HepG2 (cell line): ENCODE measurements around the gene DDX54. TPM values are rescaled to one million over a fixed set of nuclear protein-coding genes. Genes with fewer than 3 reads are reported as not detected.

Experiments
- ATAC-seq: fragments of 200-7000 bp; cut with Tn5 transposase; 3 replicates; pipeline ENCODE4 v1.9.1; 2020; ENCODE audit warnings: mild to moderate bottlenecking, moderate library complexity
- BruUV-seq: library from RNA; stranded (reverse); fragments of 400-500 nt; replicated peaks from 2 replicates; lab custom pipeline; 2021; lab: Mats Ljungman, UMichigan
- CTCF ChIA-PET: fragments of 300-600 bp; formaldehyde crosslinking; extraction: SDS; loops from one replicate; lab custom pipeline; 2021; ENCODE audit warnings: low total read pairs, inconsistent platforms, low intra/inter-chr PET ratio; lab: Yijun Ruan, JAX
- POLR2A ChIA-PET: fragments of 350-600 bp; sonication (Branson Sonifier 250); formaldehyde crosslinking; loops from one replicate; lab custom pipeline; 2020; ENCODE audit warnings: antibody characterized with exemption, inconsistent platforms; lab: Yijun Ruan, JAX
- DNase-seq: peaks from one replicate; pipeline ENCODE4 v3.0.0-alpha.2; 2015; ENCODE audit warnings: low spot score
- FAIRE-seq: peaks from 3 replicates; lab custom pipeline; 2011; peaks lifted over from hg19 to GRCh38; lab: Jason Lieb, UNC
- H2AFZ ChIP-seq: one replicate; pipeline ENCODE4 v1.6.1; 2011; ENCODE audit warnings: low read length, inconsistent platforms
- H3K27ac ChIP-seq: fragments of 300-600 bp; 3 replicates; pipeline ENCODE4 v1.8.0; 2011; ENCODE audit warnings: mixed run types, mild to moderate bottlenecking, mixed read lengths, low read length, inconsistent platforms; ENCODE audit not compliant: insufficient read depth; ENCODE audit errors: extremely low read length
- H3K27me3 ChIP-seq, 2 experiments: fragments of 200-600 bp in 1 of 2; 2 replicates in 1 of 2; 3 replicates in 1 of 2; pipeline versions ENCODE4 v1.6.0 to v1.8.0; 2011; ENCODE audit warnings: low read length in 2 of 2, mild to moderate bottlenecking in 2 of 2, moderate library complexity in 2 of 2, inconsistent platforms in 1 of 2; ENCODE audit not compliant: insufficient read depth in 2 of 2, control insufficient read depth in 1 of 2
- H3K36me3 ChIP-seq, 2 experiments: fragments of 200-600 bp in 1 of 2; replicated peaks in 1 of 2; 2 replicates in 1 of 2; 3 replicates in 1 of 2; pipeline versions ENCODE4 v1.5.1 to v1.8.0; 2011; ENCODE audit warnings: low read length in 2 of 2, inconsistent platforms in 1 of 2; ENCODE audit not compliant: insufficient read depth in 2 of 2, control insufficient read depth in 1 of 2
- H3K4me1 ChIP-seq: 2 replicates; pipeline ENCODE4 v1.5.1; 2012; ENCODE audit warnings: low read length, inconsistent platforms; ENCODE audit not compliant: insufficient read depth
- H3K4me2 ChIP-seq: 2 replicates; pipeline ENCODE4 v1.6.0; 2011; ENCODE audit warnings: low read depth, low read length, inconsistent platforms
- H3K4me3 ChIP-seq, 3 experiments: fragments of 200-600 bp in 1 of 3; sonication (generic), shearing (Covaris generic) in 1 of 3; replicated peaks in 1 of 3; 2 replicates each; pipeline ENCODE4 v1.5.1; 2011 to 2016; ENCODE audit warnings: low read length in 3 of 3, inconsistent platforms in 2 of 3, low read depth in 2 of 3, mild to moderate bottlenecking in 2 of 3, control low read depth in 1 of 3, mixed read lengths in 1 of 3; ENCODE audit not compliant: insufficient read depth in 1 of 3
- H3K79me2 ChIP-seq: one replicate; pipeline ENCODE4 v1.6.1; 2011; ENCODE audit warnings: low read length, inconsistent platforms; ENCODE audit not compliant: insufficient read depth
- H3K9ac ChIP-seq: 2 replicates; pipeline ENCODE4 v1.6.0; 2011; ENCODE audit warnings: mild to moderate bottlenecking, low read depth, low read length, inconsistent platforms; ENCODE audit not compliant: insufficient read depth
- H3K9me3 ChIP-seq: 2 replicates; pipeline ENCODE4 v1.5.1; 2012; ENCODE audit warnings: mild to moderate bottlenecking, low read length
- H4K20me1 ChIP-seq: 2 replicates; pipeline ENCODE4 v1.6.0; 2011; ENCODE audit warnings: inconsistent platforms, mild to moderate bottlenecking, low read length, moderate library complexity; ENCODE audit not compliant: insufficient read depth
- WGBS: methylation state at CpG from one replicate; pipeline ENCODE4 v1.1.6; 2017; ENCODE audit warnings: low lambda C conversion rate; 5-methylcytosine and 5-hydroxymethylcytosine counted together
- in situ Hi-C: cut with HindIII; loops from 2 replicates; pipeline ENCODE4 v1.10.0; 2017; ENCODE audit warnings: low pct_unique_long_range_greater_than_20kb; ENCODE audit not compliant: extremely low pct_ligation_motif_present
- intact Hi-C: fragments of 100-400 bp; cut with micrococcal nuclease; formaldehyde crosslinking; loops from one replicate; pipeline ENCODE4 v1.10.0; 2022; ENCODE audit not compliant: unreplicated experiment
- polyA plus RNA-seq, 8 experiments: library from polyadenylated mRNA; depleted of rRNA in 3 of 8; stranded (reverse) in 7 of 8; unstranded in 1 of 8; fragments of >200 nt; fragmentation: Illumina TruSeq in 4 of 8; extraction: Trizol in 4 of 8; gene quantifications; 2 replicates each; pipeline versions ENCODE4 v1.2.1 to v1.2.3, GENCODE V29; 2011 to 2016; ENCODE audit warnings: low read depth in 4 of 8, missing spikeins in 1 of 8, mixed read lengths in 1 of 8; ENCODE audit not compliant: insufficient read depth in 1 of 8
- total RNA-seq, 5 experiments: library from RNA; depleted of rRNA; stranded (reverse); fragments of >200 nt; fragmentation: Illumina TruSeq; extraction: Trizol; gene quantifications; 2 replicates each; pipeline ENCODE4 v1.2.3, GENCODE V29; 2016; ENCODE audit warnings: low read depth in 1 of 5
- TF ChIP-seq, protein P1 (sequence below): sonication (generic); formaldehyde crosslinking; IDR thresholded peaks from 2 replicates; pipeline ENCODE4 v1.5.1; 2020; ENCODE audit warnings: missing genetic modification reagents, mild to moderate bottlenecking, borderline replicate concordance
- TF ChIP-seq, protein P2 (sequence below): sonication (generic); formaldehyde crosslinking; IDR thresholded peaks from 2 replicates; pipeline ENCODE4 v1.5.0; 2020; ENCODE audit warnings: mild to moderate bottlenecking, missing genetic modification reagents, moderate library complexity
- TF ChIP-seq, protein P3 (sequence below), 2 experiments: fragments of 450-650 bp in 1 of 2; sonication (generic) in 1 of 2; formaldehyde crosslinking in 1 of 2; IDR thresholded peaks; 2 replicates each; pipeline versions ENCODE4 v1.6.1 to v1.8.0; 2016 to 2022; ENCODE audit warnings: antibody characterized with exemption in 1 of 2, mild to moderate bottlenecking in 1 of 2, missing genetic modification reagents in 1 of 2
- TF ChIP-seq, protein P4 (sequence below): sonication (generic); formaldehyde crosslinking; IDR thresholded peaks from 2 replicates; pipeline ENCODE4 v1.4.0; 2020; ENCODE audit warnings: missing genetic modification reagents

DDX54 gene
- total and polyA plus RNA-seq, 2 of the 13 experiments (the other 11 are each of a cell fraction or from before 2014, with no cell fraction given): 59.7 to 61.1 TPM

DNA sequence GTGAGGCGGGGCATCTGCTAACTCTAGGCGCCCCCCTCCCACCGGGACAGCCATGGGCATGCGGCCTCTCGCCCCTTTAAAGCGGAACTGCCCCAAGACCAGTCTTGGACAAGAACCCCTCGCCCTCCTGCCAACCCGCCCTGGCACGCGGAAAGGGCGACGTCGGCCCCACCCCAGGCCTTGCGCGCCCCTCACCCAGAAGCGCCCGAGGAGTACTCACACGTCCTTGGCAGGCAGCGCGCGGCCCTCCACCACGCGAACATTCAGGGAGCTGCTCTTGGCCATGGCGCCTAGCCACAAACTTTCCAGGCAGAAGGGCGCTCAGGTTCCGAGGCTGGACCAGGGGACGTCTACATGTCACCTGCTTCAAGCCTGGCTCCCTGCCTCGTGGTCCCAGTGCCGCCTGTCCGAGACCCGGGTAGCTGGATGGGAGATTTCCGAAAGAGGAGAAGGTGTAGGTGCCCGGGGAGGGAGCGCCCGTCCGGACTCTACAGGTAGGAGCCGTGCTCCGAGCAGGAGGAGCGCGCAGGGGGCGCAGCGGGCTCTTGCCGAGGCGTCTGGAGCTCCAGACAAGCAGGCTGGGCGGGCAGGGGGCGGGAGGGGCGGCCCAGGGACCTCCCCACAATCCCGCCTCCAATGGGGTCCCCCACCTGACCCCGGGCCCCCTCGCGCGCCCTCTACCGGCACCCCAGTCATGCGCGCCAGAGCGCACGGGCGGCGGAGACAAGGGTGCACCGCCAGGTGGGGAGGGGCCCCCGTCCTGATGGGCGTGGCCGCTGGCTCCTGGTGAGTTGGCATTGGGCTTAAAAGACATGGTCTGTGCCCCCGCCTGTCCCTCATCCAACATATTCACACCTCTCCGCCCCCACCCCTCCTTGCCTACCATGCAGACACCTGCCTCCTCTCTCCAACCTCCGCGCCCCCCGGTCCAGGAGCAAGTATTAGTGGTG is 49.8 kb downstream of the DDX54 start, which contains the start of gene RASAL1:
TSS of gene RASAL1 (minus strand) at position 584 of the 950 bp plus-strand sequence. CDS start at position 285, 299 bp downstream.
- Histone ChIP-seq H3K79me2 (no peaks in the 10 kb centered on the region), H3K36me3 (no peaks in the 10 kb centered on the region), H3K4me2 (peak within 1 kb of the TSS; percentile 42; the same call in 1 of the 2 replicates), H3K27me3 (peaks cover 0 to 1% of the 10 kb centered on the region in 2 experiments; a peak in 1 of 5 replicates), H3K9ac (no peak within 1 kb of the TSS), H3K4me3 (no peak within 1 kb of the TSS; a peak in 1 of 6 replicates), H4K20me1 (no peaks in the 10 kb centered on the region), H3K9me3 (no peaks in the 10 kb centered on the region), H2AFZ (no peak within 1 kb of the TSS), H3K4me1 (no peaks in the 10 kb centered on the region), H3K27ac (no peak within 1 kb of the TSS)
- peak; percentile 25 for DNase-seq
- peak; percentile 79 for ATAC-seq
- in situ Hi-C loops (no loop called here), intact Hi-C loops (no loop called here)
- no TSS peak for BruUV-seq
- POLR2A ChIA-PET: no interaction called here
- no peak for FAIRE-seq
- WGBS: 15% methylated on average over 16 of the region's 68 CpGs
- CTCF ChIA-PET: no interaction called here
- TF ChIP-seq, protein P1, sequence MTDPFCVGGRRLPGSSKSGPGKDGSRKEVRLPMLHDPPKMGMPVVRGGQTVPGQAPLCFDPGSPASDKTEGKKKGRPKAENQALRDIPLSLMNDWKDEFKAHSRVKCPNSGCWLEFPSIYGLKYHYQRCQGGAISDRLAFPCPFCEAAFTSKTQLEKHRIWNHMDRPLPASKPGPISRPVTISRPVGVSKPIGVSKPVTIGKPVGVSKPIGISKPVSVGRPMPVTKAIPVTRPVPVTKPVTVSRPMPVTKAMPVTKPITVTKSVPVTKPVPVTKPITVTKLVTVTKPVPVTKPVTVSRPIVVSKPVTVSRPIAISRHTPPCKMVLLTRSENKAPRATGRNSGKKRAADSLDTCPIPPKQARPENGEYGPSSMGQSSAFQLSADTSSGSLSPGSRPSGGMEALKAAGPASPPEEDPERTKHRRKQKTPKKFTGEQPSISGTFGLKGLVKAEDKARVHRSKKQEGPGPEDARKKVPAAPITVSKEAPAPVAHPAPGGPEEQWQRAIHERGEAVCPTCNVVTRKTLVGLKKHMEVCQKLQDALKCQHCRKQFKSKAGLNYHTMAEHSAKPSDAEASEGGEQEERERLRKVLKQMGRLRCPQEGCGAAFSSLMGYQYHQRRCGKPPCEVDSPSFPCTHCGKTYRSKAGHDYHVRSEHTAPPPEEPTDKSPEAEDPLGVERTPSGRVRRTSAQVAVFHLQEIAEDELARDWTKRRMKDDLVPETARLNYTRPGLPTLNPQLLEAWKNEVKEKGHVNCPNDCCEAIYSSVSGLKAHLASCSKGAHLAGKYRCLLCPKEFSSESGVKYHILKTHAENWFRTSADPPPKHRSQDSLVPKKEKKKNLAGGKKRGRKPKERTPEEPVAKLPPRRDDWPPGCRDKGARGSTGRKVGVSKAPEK: no peak
- TF ChIP-seq, protein P2, sequence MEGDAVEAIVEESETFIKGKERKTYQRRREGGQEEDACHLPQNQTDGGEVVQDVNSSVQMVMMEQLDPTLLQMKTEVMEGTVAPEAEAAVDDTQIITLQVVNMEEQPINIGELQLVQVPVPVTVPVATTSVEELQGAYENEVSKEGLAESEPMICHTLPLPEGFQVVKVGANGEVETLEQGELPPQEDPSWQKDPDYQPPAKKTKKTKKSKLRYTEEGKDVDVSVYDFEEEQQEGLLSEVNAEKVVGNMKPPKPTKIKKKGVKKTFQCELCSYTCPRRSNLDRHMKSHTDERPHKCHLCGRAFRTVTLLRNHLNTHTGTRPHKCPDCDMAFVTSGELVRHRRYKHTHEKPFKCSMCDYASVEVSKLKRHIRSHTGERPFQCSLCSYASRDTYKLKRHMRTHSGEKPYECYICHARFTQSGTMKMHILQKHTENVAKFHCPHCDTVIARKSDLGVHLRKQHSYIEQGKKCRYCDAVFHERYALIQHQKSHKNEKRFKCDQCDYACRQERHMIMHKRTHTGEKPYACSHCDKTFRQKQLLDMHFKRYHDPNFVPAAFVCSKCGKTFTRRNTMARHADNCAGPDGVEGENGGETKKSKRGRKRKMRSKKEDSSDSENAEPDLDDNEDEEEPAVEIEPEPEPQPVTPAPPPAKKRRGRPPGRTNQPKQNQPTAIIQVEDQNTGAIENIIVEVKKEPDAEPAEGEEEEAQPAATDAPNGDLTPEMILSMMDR (CRISPR knock-in tag): peak; percentile 65
- TF ChIP-seq, protein P3, sequence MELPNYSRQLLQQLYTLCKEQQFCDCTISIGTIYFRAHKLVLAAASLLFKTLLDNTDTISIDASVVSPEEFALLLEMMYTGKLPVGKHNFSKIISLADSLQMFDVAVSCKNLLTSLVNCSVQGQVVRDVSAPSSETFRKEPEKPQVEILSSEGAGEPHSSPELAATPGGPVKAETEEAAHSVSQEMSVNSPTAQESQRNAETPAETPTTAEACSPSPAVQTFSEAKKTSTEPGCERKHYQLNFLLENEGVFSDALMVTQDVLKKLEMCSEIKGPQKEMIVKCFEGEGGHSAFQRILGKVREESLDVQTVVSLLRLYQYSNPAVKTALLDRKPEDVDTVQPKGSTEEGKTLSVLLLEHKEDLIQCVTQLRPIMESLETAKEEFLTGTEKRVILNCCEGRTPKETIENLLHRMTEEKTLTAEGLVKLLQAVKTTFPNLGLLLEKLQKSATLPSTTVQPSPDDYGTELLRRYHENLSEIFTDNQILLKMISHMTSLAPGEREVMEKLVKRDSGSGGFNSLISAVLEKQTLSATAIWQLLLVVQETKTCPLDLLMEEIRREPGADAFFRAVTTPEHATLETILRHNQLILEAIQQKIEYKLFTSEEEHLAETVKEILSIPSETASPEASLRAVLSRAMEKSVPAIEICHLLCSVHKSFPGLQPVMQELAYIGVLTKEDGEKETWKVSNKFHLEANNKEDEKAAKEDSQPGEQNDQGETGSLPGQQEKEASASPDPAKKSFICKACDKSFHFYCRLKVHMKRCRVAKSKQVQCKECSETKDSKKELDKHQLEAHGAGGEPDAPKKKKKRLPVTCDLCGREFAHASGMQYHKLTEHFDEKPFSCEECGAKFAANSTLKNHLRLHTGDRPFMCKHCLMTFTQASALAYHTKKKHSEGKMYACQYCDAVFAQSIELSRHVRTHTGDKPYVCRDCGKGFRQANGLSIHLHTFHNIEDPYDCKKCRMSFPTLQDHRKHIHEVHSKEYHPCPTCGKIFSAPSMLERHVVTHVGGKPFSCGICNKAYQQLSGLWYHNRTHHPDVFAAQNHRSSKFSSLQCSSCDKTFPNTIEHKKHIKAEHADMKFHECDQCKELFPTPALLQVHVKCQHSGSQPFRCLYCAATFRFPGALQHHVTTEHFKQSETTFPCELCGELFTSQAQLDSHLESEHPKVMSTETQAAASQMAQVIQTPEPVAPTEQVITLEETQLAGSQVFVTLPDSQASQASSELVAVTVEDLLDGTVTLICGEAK (IDR thresholded peaks at IDR 0.05): no peak
- TF ChIP-seq, protein P3 (CRISPR knock-in tag; IDR thresholded peaks at IDR 0.05): no peak
- TF ChIP-seq, protein P4, sequence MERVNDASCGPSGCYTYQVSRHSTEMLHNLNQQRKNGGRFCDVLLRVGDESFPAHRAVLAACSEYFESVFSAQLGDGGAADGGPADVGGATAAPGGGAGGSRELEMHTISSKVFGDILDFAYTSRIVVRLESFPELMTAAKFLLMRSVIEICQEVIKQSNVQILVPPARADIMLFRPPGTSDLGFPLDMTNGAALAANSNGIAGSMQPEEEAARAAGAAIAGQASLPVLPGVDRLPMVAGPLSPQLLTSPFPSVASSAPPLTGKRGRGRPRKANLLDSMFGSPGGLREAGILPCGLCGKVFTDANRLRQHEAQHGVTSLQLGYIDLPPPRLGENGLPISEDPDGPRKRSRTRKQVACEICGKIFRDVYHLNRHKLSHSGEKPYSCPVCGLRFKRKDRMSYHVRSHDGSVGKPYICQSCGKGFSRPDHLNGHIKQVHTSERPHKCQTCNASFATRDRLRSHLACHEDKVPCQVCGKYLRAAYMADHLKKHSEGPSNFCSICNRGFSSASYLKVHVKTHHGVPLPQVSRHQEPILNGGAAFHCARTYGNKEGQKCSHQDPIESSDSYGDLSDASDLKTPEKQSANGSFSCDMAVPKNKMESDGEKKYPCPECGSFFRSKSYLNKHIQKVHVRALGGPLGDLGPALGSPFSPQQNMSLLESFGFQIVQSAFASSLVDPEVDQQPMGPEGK: peak; percentile 73
